ENCODE data around the gene LMBR1. TPM values are rescaled to one million over a fixed set of nuclear protein-coding genes. Genes with fewer than 3 reads are reported as not detected.

Gene LMBR1
- total and polyA plus RNA-seq, 2 of the 13 experiments (the other 11 are each of a cell fraction or from before 2014, with no cell fraction given), result 20.9 to 39.6 TPM

GRCh38 chr7:156892821-156893706 lies at the start of gene LMBR1 (continued):
- no peak for TF ChIP-seq KMT2A (CRISPR knock-in tag; IDR thresholded peaks at IDR 0.05)
- TF ChIP-seq ZNF609 (CRISPR knock-in tag; IDR thresholded peaks at IDR 0.05; ENCODE audit: borderline replicate concordance), result no peak
- no peak; the same call in 1 of the 2 replicates for TF ChIP-seq KLF6 (CRISPR knock-in tag; IDR thresholded peaks at IDR 0.05)
- TF ChIP-seq HNF4G (IDR thresholded peaks at IDR 0.05; ENCODE audit: borderline replicate concordance, low read depth, low read length), result no peak
- TF ChIP-seq HNF4G (CRISPR knock-in tag; IDR thresholded peaks at IDR 0.05; ENCODE audit: borderline replicate concordance, low read depth), result no peak
- TF ChIP-seq, protein P1, sequence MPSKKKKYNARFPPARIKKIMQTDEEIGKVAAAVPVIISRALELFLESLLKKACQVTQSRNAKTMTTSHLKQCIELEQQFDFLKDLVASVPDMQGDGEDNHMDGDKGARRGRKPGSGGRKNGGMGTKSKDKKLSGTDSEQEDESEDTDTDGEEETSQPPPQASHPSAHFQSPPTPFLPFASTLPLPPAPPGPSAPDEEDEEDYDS (CRISPR knock-in tag; IDR thresholded peaks at IDR 0.05), result peak; percentile 74
- TF ChIP-seq, protein P2, sequence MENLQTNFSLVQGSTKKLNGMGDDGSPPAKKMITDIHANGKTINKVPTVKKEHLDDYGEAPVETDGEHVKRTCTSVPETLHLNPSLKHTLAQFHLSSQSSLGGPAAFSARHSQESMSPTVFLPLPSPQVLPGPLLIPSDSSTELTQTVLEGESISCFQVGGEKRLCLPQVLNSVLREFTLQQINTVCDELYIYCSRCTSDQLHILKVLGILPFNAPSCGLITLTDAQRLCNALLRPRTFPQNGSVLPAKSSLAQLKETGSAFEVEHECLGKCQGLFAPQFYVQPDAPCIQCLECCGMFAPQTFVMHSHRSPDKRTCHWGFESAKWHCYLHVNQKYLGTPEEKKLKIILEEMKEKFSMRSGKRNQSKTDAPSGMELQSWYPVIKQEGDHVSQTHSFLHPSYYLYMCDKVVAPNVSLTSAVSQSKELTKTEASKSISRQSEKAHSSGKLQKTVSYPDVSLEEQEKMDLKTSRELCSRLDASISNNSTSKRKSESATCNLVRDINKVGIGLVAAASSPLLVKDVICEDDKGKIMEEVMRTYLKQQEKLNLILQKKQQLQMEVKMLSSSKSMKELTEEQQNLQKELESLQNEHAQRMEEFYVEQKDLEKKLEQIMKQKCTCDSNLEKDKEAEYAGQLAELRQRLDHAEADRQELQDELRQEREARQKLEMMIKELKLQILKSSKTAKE (CRISPR knock-in tag; IDR thresholded peaks at IDR 0.05; ENCODE audit: borderline replicate concordance), result no peak
- TF ChIP-seq ZSCAN31 (CRISPR knock-in tag; IDR thresholded peaks at IDR 0.05; ENCODE audit: low read depth), result peak; percentile 65; the same call in 1 of the 2 replicates
- no peak for TF ChIP-seq STAT5B (CRISPR knock-in tag; IDR thresholded peaks at IDR 0.05)
- TF ChIP-seq FOXA3 (CRISPR knock-in tag; IDR thresholded peaks at IDR 0.05), result no peak
- no peak for TF ChIP-seq ZNF670 (CRISPR knock-in tag; IDR thresholded peaks at IDR 0.05; ENCODE audit: borderline replicate concordance)
- peak; percentile 15; the same call in 1 of the 2 replicates for TF ChIP-seq ESRRA (CRISPR knock-in tag; IDR thresholded peaks at IDR 0.05; ENCODE audit: low read depth)
- no peak for TF ChIP-seq RAD51 (IDR thresholded peaks at IDR 0.05; ENCODE audit: borderline replicate concordance)
- no peak for TF ChIP-seq SAFB2 (CRISPR knock-in tag; IDR thresholded peaks at IDR 0.05; ENCODE audit: borderline replicate concordance, low read depth)
- TF ChIP-seq FOSL1 (CRISPR knock-in tag; IDR thresholded peaks at IDR 0.05; ENCODE audit: borderline replicate concordance), result no peak
- TF ChIP-seq TCF7L2 (IDR thresholded peaks at IDR 0.05; ENCODE audit: low read depth, low read length), result no peak
- no peak for TF ChIP-seq JUND (CRISPR knock-in tag; IDR thresholded peaks at IDR 0.05)
- TF ChIP-seq MAFK (conservative IDR thresholded peaks at IDR 0.05 in 1 of 2, IDR thresholded peaks at IDR 0.05 in 1 of 2; ENCODE audit: low read length in 2 of 2), result peak; percentile 50 to 56; a peak in 2 of 4 replicates
- peak; percentile 46; the same call in 1 of the 2 replicates for TF ChIP-seq MIER3 (CRISPR knock-in tag; IDR thresholded peaks at IDR 0.05; ENCODE audit: borderline replicate concordance)
- TF ChIP-seq MAF1 (CRISPR knock-in tag; IDR thresholded peaks at IDR 0.05; ENCODE audit: borderline replicate concordance), result no peak; the same call in 1 of the 2 replicates
- no peak for TF ChIP-seq ZBTB21 (CRISPR knock-in tag; IDR thresholded peaks at IDR 0.05)
- TF ChIP-seq SP4 (CRISPR knock-in tag; IDR thresholded peaks at IDR 0.05), result peak; percentile 97
- TF ChIP-seq NFIC (IDR thresholded peaks at IDR 0.05; ENCODE audit: low read length), result no peak
- TF ChIP-seq ETV5 (CRISPR knock-in tag; IDR thresholded peaks at IDR 0.05; ENCODE audit: borderline replicate concordance), result no peak

All from HepG2 (cell line).